GM18519 (cell line): ENCODE data around the gene STX16.

Experiments used
- ATAC-seq: cut with Tn5 transposase; IDR thresholded peaks from one replicate; pipeline ENCODE4 v1.9.1; 2021; ENCODE audit warnings: mild to moderate bottlenecking, moderate library complexity; ENCODE audit not compliant: unreplicated experiment, low FRiP score

Gene STX16

GRCh38 chr20:58651946-58652605 is 993 bp downstream of the STX16 start:
- ATAC-seq = no peak

- no peak for ATAC-seq
Observed at GRCh38 chr20:58652606-58653294, 1.7 kb downstream of the STX16 start.

GRCh38 chr20:58654337-58654736 is 3.3 kb downstream of the STX16 start:
- no peak for ATAC-seq

- no peak for ATAC-seq
Observed at GRCh38 chr20:58655328-58656107, 4.4 kb downstream of the STX16 start.

GRCh38 chr20:58656831-58657230 is 5.7 kb downstream of the STX16 start:
- no peak for ATAC-seq

- ATAC-seq = no peak
Observed at GRCh38 chr20:58657262-58657661, 6.2 kb downstream of the STX16 start.

- ATAC-seq = no peak
Observed at GRCh38 chr20:58657986-58658385, 6.9 kb downstream of the STX16 start.

GRCh38 chr20:58658760-58659159 is 7.7 kb downstream of the STX16 start:
- no peak for ATAC-seq

GRCh38 chr20:58659841-58660240 is 8.8 kb downstream of the STX16 start:
- ATAC-seq = no peak

GRCh38 chr20:58660855-58661597 is 9.9 kb downstream of the STX16 start:
- ATAC-seq = no peak

GRCh38 chr20:58661598-58662473 is 10.8 kb downstream of the STX16 start:
- ATAC-seq = no peak

GRCh38 chr20:58664331-58664730 is 13.2 kb downstream of the STX16 start:
- ATAC-seq = no peak

GRCh38 chr20:58664883-58665282 is 13.8 kb downstream of the STX16 start:
- ATAC-seq = no peak

GRCh38 chr20:58665606-58666005 is 14.5 kb downstream of the STX16 start:
- no peak for ATAC-seq

- ATAC-seq = no peak
Observed at GRCh38 chr20:58666702-58667101, 15.6 kb downstream of the STX16 start.

- ATAC-seq = no peak
Observed at GRCh38 chr20:58667975-58668374, 16.9 kb downstream of the STX16 start.

GRCh38 chr20:58668901-58669286 is 17.8 kb downstream of the STX16 start:
- no peak for ATAC-seq

- no peak for ATAC-seq
Observed at GRCh38 chr20:58669287-58670006, 18.4 kb downstream of the STX16 start.

- ATAC-seq = no peak
Observed at GRCh38 chr20:58670102-58670501, 19.0 kb downstream of the STX16 start.
